ENCODE data around the gene ESRRA. TPM values are rescaled to one million over a fixed set of nuclear protein-coding genes. Genes with fewer than 3 reads are reported as not detected.

ESRRA gene
- total and polyA plus RNA-seq, 9 of the 15 experiments (the other 6 are each of a cell fraction or from before 2014, with no cell fraction given): 0.27 to 89.7 (median 23.7) TPM

- TF ChIP-seq CLOCK (CRISPR knock-in tag; IDR thresholded peaks at IDR 0.05; ENCODE audit: borderline replicate concordance) (no peak), JUNB (CRISPR knock-in tag; conservative IDR thresholded peaks at IDR 0.05) (no peak), MCM5 (IDR thresholded peaks at IDR 0.05; ENCODE audit: low read depth) (no peak), FOXP4 (CRISPR knock-in tag; IDR thresholded peaks at IDR 0.05; ENCODE audit: borderline replicate concordance) (no peak), ZNF23 (CRISPR knock-in tag; IDR thresholded peaks at IDR 0.05) (no peak), ZNF586 (CRISPR knock-in tag; conservative IDR thresholded peaks at IDR 0.05) (no peak), ARID2 (IDR thresholded peaks at IDR 0.05) (no peak), U2AF2 (optimal IDR thresholded peaks at IDR 0.05; ENCODE audit: low read depth, low read length) (no peak), OTX1 (CRISPR knock-in tag; IDR thresholded peaks at IDR 0.05) (no peak), ZNF224 (CRISPR knock-in tag; IDR thresholded peaks at IDR 0.05) (no peak), ZFP1 (CRISPR knock-in tag; IDR thresholded peaks at IDR 0.05) (no peak), SIN3A (IDR thresholded peaks at IDR 0.05; ENCODE audit: borderline replicate concordance in 2 of 2, control insufficient read depth in 1 of 2, low read depth in 2 of 2, low read length in 2 of 2) (peak in 1 of 2 experiments; percentile 72; a peak in 3 of 4 replicates), NELFE (IDR thresholded peaks at IDR 0.05; ENCODE audit: insufficient read depth, insufficient read length) (no peak), MTA2 (IDR thresholded peaks at IDR 0.05; ENCODE audit: low read depth) (no peak), ZNF780A (CRISPR knock-in tag; IDR thresholded peaks at IDR 0.05) (no peak), ZNF644 (tag; IDR thresholded peaks at IDR 0.05; ENCODE audit: low read depth) (no peak), HBP1 (CRISPR knock-in tag; IDR thresholded peaks at IDR 0.05) (no peak), HMGXB4 (CRISPR knock-in tag; IDR thresholded peaks at IDR 0.05) (0 out of 2 replicates have a peak, but pooled peaks have one; percentile 25), CHD2 (IDR thresholded peaks at IDR 0.05; ENCODE audit: low read depth, low read length) (0 out of 2 replicates have a peak, but pooled peaks have one; percentile 44), HCFC1 (IDR thresholded peaks at IDR 0.05; ENCODE audit: low read depth, low read length) (0 out of 2 replicates have a peak, but pooled peaks have one; percentile 40)
Measured at GRCh38 chr11:64341851-64342791, 36.8 kb downstream of the ESRRA start (continued).
